ENCODE results near the gene FGF2.

FGF2 gene

GRCh38 chr4:122858705-122859104 lies 32.1 kb downstream of the FGF2 start:
- no peak for TF ChIP-seq POLR2AphosphoS5 (IDR thresholded peaks at IDR 0.05; ENCODE audit: low read depth, low read length)
- no peak for TF ChIP-seq FOXP2 (optimal IDR thresholded peaks at IDR 0.05; ENCODE audit: borderline replicate concordance, extremely low read depth, extremely low read length, insufficient read depth)
- TF ChIP-seq SIN3A (IDR thresholded peaks at IDR 0.05; ENCODE audit: borderline replicate concordance, insufficient read depth, low read length) = no peak
- TF ChIP-seq REST (IDR thresholded peaks at IDR 0.05; ENCODE audit: insufficient read depth in 1 of 2, low read depth in 2 of 2, low read length in 2 of 2) = no peak
- TF ChIP-seq TAF1 (IDR thresholded peaks at IDR 0.05; ENCODE audit: borderline replicate concordance, insufficient read depth, low read length) = no peak

- no peak for TF ChIP-seq FOXP2 (optimal IDR thresholded peaks at IDR 0.05; ENCODE audit: borderline replicate concordance, extremely low read depth, extremely low read length, insufficient read depth)
- TF ChIP-seq TAF1 (IDR thresholded peaks at IDR 0.05; ENCODE audit: borderline replicate concordance, insufficient read depth, low read length) = no peak
- no peak for TF ChIP-seq SIN3A (IDR thresholded peaks at IDR 0.05; ENCODE audit: borderline replicate concordance, insufficient read depth, low read length)
- no peak for TF ChIP-seq POLR2AphosphoS5 (IDR thresholded peaks at IDR 0.05; ENCODE audit: low read depth, low read length)
Observed at GRCh38 chr4:122861172-122861943, 34.7 kb downstream of the FGF2 start.

GRCh38 chr4:122863639-122864038 lies 37.0 kb downstream of the FGF2 start:
- TF ChIP-seq SIN3A (IDR thresholded peaks at IDR 0.05; ENCODE audit: borderline replicate concordance, insufficient read depth, low read length) (no peak), FOXP2 (optimal IDR thresholded peaks at IDR 0.05; ENCODE audit: borderline replicate concordance, extremely low read depth, extremely low read length, insufficient read depth) (no peak), TAF1 (IDR thresholded peaks at IDR 0.05; ENCODE audit: borderline replicate concordance, insufficient read depth, low read length) (no peak), POLR2AphosphoS5 (IDR thresholded peaks at IDR 0.05; ENCODE audit: low read depth, low read length) (no peak), REST (IDR thresholded peaks at IDR 0.05; ENCODE audit: insufficient read depth in 1 of 2, low read depth in 2 of 2, low read length in 2 of 2) (no peak)

- TF ChIP-seq POLR2AphosphoS5 (IDR thresholded peaks at IDR 0.05; ENCODE audit: low read depth, low read length) (no peak), TAF1 (IDR thresholded peaks at IDR 0.05; ENCODE audit: borderline replicate concordance, insufficient read depth, low read length) (no peak), SIN3A (IDR thresholded peaks at IDR 0.05; ENCODE audit: borderline replicate concordance, insufficient read depth, low read length) (no peak), REST (IDR thresholded peaks at IDR 0.05; ENCODE audit: insufficient read depth in 1 of 2, low read depth in 2 of 2, low read length in 2 of 2) (no peak), FOXP2 (optimal IDR thresholded peaks at IDR 0.05; ENCODE audit: borderline replicate concordance, extremely low read depth, extremely low read length, insufficient read depth) (no peak)
Observed at GRCh38 chr4:122865425-122865824, 38.8 kb downstream of the FGF2 start.

GRCh38 chr4:122873146-122873545 lies 46.5 kb downstream of the FGF2 start:
- TF ChIP-seq FOXP2 (optimal IDR thresholded peaks at IDR 0.05; ENCODE audit: borderline replicate concordance, extremely low read depth, extremely low read length, insufficient read depth) = no peak

- no peak for TF ChIP-seq POLR2AphosphoS5 (IDR thresholded peaks at IDR 0.05; ENCODE audit: low read depth, low read length)
- no peak for TF ChIP-seq REST (IDR thresholded peaks at IDR 0.05; ENCODE audit: insufficient read depth in 1 of 2, low read depth in 2 of 2, low read length in 2 of 2)
- TF ChIP-seq SIN3A (IDR thresholded peaks at IDR 0.05; ENCODE audit: borderline replicate concordance, insufficient read depth, low read length) = no peak
Observed at GRCh38 chr4:122873821-122874593, 47.4 kb downstream of the FGF2 start.

Data from PFSK-1 (cell line).